ENCODE results near the gene GLYATL1B. TPM values are rescaled to one million over a fixed set of nuclear protein-coding genes. Genes with fewer than 3 reads are reported as not detected.

GLYATL1B gene
- total RNA-seq, 1 experiment from 2014 or later: not detected

DNA sequence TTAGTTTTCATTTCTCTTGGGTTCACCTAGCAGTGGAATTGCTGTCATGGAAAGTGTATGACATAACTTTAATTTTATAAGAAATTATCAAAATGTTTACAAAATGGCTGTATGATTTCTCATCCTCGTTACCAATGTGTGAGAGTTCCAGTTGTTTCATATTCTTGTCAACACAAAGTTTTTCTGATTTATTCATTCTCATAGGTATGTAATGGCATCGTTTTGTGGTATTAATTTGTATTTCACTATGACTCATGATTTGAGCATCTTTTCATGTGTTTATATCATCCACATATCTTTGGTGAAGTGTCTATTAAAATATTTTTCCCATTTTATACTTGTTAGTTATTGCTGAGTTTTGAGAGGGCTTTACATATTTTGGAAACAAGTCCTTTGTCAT, 26.4 kb downstream of the GLYATL1B start:
- no peaks in the 10 kb centered on the region for H3K9me2 ChIP-seq (ENCODE audit: insufficient read depth)
- H3K9ac ChIP-seq (ENCODE audit: low read length): no peak overlapping the region
- peaks cover 0 to 9% of the 10 kb centered on the region in 2 experiments; a peak in 3 of 4 replicates for H3K4me1 ChIP-seq (ENCODE audit: control insufficient read depth in 1 of 2, insufficient read depth in 2 of 2, low read length in 2 of 2)
- CTCF ChIA-PET: no interaction called here
- RAD21 ChIA-PET (ENCODE audit: low non-redundant PET in 1 of 2, low total read pairs in 2 of 2, uncharacterized antibody in 2 of 2, unreplicated experiment in 2 of 2): no interaction called here
- POLR2A ChIA-PET: no interaction called here
- H3K27me3 ChIP-seq (ENCODE audit: insufficient read depth, low read length): no peaks in the 10 kb centered on the region
- intact Hi-C loops (cut with micrococcal nuclease): no loop called here
- no peak overlapping the region for H3K4me3 ChIP-seq (replicated peaks in 1 of 2; ENCODE audit: low read depth in 1 of 2, low read length in 2 of 2)
- no TSS peak for BruUV-seq (replicated peaks)
- ATAC-seq (no peak), DNase-seq (ENCODE audit: low read depth, low spot score) (no peak)
- H3K36me3 ChIP-seq (ENCODE audit: control insufficient read depth in 1 of 2, insufficient read depth in 2 of 2, low read length in 2 of 2): 0 out of 4 replicates have a peak, but pooled peaks cover 2 to 3% of the 10 kb centered on the region in 2 experiments
- H3K27ac ChIP-seq (ENCODE audit: low read depth, low read length): no peak overlapping the region
- no peak overlapping the region for H2AFZ ChIP-seq (ENCODE audit: low read depth, low read length, poor library complexity, severe bottlenecking)
- H3K9me3 ChIP-seq (ENCODE audit: control insufficient read depth in 1 of 2, insufficient read depth in 1 of 2, low read depth in 1 of 2, low read length in 2 of 2): no peaks in the 10 kb centered on the region
- no peaks in the 10 kb centered on the region for H3K79me2 ChIP-seq (ENCODE audit: insufficient read depth, low read length)
- no peaks in the 10 kb centered on the region for H4K20me1 ChIP-seq (ENCODE audit: insufficient read depth)
- H3K4me2 ChIP-seq (ENCODE audit: low read length): no peak overlapping the region
- TF ChIP-seq ZBTB33 (IDR thresholded peaks at IDR 0.05; ENCODE audit: extremely low read depth, insufficient replicate concordance, low read length) (no peak), EGR1 (IDR thresholded peaks at IDR 0.05; ENCODE audit: low read depth) (no peak), SRF (IDR thresholded peaks at IDR 0.05; ENCODE audit: low read depth) (no peak)

GRCh38 chr11:59114344-59114743, 28.2 kb downstream of the GLYATL1B start:
- no peak overlapping the region for H2AFZ ChIP-seq (ENCODE audit: low read depth, low read length, poor library complexity, severe bottlenecking)
- H3K4me3 ChIP-seq (replicated peaks in 1 of 2; ENCODE audit: low read depth in 1 of 2, low read length in 2 of 2): no peak overlapping the region
- ChIA-PET RAD21 (ENCODE audit: low non-redundant PET in 1 of 2, low total read pairs in 2 of 2, uncharacterized antibody in 2 of 2, unreplicated experiment in 2 of 2) (no interaction called here), CTCF (interaction anchor here (0.6 kb wide), 1 partner anchor 369 kb away, joined by 3 read pairs; no protein-coding TSS in a partner anchor), POLR2A (no interaction called here)
- H3K9me2 ChIP-seq (ENCODE audit: insufficient read depth): no peaks in the 10 kb centered on the region
- no peak overlapping the region for H3K27ac ChIP-seq (ENCODE audit: low read depth, low read length)
- intact Hi-C loops (cut with micrococcal nuclease): no loop called here
- no peak overlapping the region for H3K4me2 ChIP-seq (ENCODE audit: low read length)
- DNase-seq (ENCODE audit: low read depth, low spot score) (no peak), ATAC-seq (no peak)
- no peaks in the 10 kb centered on the region for H3K4me1 ChIP-seq (ENCODE audit: control insufficient read depth in 1 of 2, insufficient read depth in 2 of 2, low read length in 2 of 2)
- 0 out of 4 replicates have a peak, but pooled peaks cover 3 to 12% of the 10 kb centered on the region in 2 experiments for H3K36me3 ChIP-seq (ENCODE audit: control insufficient read depth in 1 of 2, insufficient read depth in 2 of 2, low read length in 2 of 2)
- H3K27me3 ChIP-seq (ENCODE audit: insufficient read depth, low read length): no peaks in the 10 kb centered on the region
- BruUV-seq (replicated peaks): no TSS peak
- no peak overlapping the region for H3K9ac ChIP-seq (ENCODE audit: low read length)
- peaks cover 0 to 6% of the 10 kb centered on the region in 2 experiments; a peak in 3 of 4 replicates for H3K9me3 ChIP-seq (ENCODE audit: control insufficient read depth in 1 of 2, insufficient read depth in 1 of 2, low read depth in 1 of 2, low read length in 2 of 2)
- no peaks in the 10 kb centered on the region for H4K20me1 ChIP-seq (ENCODE audit: insufficient read depth)
- H3K79me2 ChIP-seq (ENCODE audit: insufficient read depth, low read length): no peaks in the 10 kb centered on the region
- TF ChIP-seq POLR2AphosphoS5 (IDR thresholded peaks at IDR 0.05; ENCODE audit: low read depth, low read length) (no peak), CEBPB (IDR thresholded peaks at IDR 0.05; ENCODE audit: low read depth) (no peak), ELF1 (IDR thresholded peaks at IDR 0.05; ENCODE audit: borderline replicate concordance, low read depth) (no peak), SIN3A (IDR thresholded peaks at IDR 0.05; ENCODE audit: low read depth) (no peak), EZH2phosphoT487 (IDR thresholded peaks at IDR 0.05; ENCODE audit: borderline replicate concordance) (no peak), JUND (IDR thresholded peaks at IDR 0.05) (no peak)
- TF ChIP-seq, protein P1, sequence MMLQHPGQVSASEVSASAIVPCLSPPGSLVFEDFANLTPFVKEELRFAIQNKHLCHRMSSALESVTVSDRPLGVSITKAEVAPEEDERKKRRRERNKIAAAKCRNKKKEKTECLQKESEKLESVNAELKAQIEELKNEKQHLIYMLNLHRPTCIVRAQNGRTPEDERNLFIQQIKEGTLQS (IDR thresholded peaks at IDR 0.05): no peak
